Parathyroid adenoma (tissue), 2 donors: ENCODE results near the gene LAMC3.

Experiments used
- H2AFZ ChIP-seq: fragments of 300-600 bp; sonication (generic); one replicate; pipeline ENCODE4 v1.7.0; 2017; ENCODE audit warnings: antibody characterized with exemption, mild to moderate bottlenecking
- H3K27ac ChIP-seq: fragments of 300-600 bp; sonication (generic); one replicate; pipeline ENCODE4 v1.7.0; 2017
- H3K27me3 ChIP-seq: fragments of 300-600 bp; sonication (generic); one replicate; pipeline ENCODE4 v1.7.0; 2017; ENCODE audit warnings: low read length; ENCODE audit not compliant: control insufficient read depth, insufficient read depth
- H3K36me3 ChIP-seq: fragments of 300-600 bp; sonication (generic); one replicate; pipeline ENCODE4 v1.7.0; 2017; ENCODE audit warnings: low read length; ENCODE audit not compliant: control insufficient read depth, insufficient read depth
- H3K4me1 ChIP-seq: fragments of 300-600 bp; sonication (generic); one replicate; pipeline ENCODE4 v1.7.0; 2017; ENCODE audit warnings: control low read depth
- H3K4me2 ChIP-seq: fragments of 300-600 bp; sonication (generic); one replicate; pipeline ENCODE4 v1.7.0; 2017; ENCODE audit warnings: low read length
- H3K4me3 ChIP-seq: fragments of 300-600 bp; sonication (generic); one replicate; pipeline ENCODE4 v1.7.0; 2017; ENCODE audit warnings: low read depth, low read length
- H3K79me2 ChIP-seq: fragments of 300-600 bp; sonication (generic); one replicate; pipeline ENCODE4 v1.7.0; 2017; ENCODE audit warnings: control low read depth
- H3K9ac ChIP-seq: fragments of 300-600 bp; sonication (generic); one replicate; pipeline ENCODE4 v1.7.0; 2017; ENCODE audit warnings: mild to moderate bottlenecking
- H3K9me3 ChIP-seq: fragments of 300-600 bp; sonication (generic); one replicate; pipeline ENCODE4 v1.7.0; 2017; ENCODE audit warnings: low read length; ENCODE audit not compliant: control insufficient read depth
- TF ChIP-seq, protein P1 (sequence below): fragments of 300-600 bp; sonication (generic); IDR thresholded peaks from one replicate; pipeline ENCODE4 v1.7.0; 2017; ENCODE audit warnings: antibody characterized with exemption, mild to moderate bottlenecking
- donor health status: primary hyperparathyroidism.

LAMC3 gene

DNA sequence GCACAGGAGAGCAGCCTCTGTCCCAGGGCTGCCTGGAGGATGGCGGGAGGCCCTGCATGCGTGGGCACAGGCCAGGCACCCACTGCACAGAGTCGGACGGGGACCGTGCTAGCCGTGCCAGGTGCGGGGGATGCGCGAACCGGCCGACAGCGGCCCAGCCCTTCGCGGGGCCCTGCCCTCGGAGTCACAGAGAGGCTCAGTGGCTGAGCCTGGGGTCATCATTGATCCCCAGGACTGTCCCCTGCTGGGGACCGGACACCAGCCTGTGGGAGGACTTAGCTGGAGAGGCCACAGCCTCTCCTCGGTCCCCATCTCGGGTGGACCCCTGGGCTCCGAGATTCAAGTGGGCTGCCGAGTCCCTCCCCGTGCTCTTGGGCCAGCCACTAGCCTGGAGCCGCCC lies 19.1 kb upstream of the LAMC3 start:
- H3K27me3 ChIP-seq: no peaks in the 10 kb centered on the region
- TF ChIP-seq, protein P1, sequence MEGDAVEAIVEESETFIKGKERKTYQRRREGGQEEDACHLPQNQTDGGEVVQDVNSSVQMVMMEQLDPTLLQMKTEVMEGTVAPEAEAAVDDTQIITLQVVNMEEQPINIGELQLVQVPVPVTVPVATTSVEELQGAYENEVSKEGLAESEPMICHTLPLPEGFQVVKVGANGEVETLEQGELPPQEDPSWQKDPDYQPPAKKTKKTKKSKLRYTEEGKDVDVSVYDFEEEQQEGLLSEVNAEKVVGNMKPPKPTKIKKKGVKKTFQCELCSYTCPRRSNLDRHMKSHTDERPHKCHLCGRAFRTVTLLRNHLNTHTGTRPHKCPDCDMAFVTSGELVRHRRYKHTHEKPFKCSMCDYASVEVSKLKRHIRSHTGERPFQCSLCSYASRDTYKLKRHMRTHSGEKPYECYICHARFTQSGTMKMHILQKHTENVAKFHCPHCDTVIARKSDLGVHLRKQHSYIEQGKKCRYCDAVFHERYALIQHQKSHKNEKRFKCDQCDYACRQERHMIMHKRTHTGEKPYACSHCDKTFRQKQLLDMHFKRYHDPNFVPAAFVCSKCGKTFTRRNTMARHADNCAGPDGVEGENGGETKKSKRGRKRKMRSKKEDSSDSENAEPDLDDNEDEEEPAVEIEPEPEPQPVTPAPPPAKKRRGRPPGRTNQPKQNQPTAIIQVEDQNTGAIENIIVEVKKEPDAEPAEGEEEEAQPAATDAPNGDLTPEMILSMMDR: no peak

DNA sequence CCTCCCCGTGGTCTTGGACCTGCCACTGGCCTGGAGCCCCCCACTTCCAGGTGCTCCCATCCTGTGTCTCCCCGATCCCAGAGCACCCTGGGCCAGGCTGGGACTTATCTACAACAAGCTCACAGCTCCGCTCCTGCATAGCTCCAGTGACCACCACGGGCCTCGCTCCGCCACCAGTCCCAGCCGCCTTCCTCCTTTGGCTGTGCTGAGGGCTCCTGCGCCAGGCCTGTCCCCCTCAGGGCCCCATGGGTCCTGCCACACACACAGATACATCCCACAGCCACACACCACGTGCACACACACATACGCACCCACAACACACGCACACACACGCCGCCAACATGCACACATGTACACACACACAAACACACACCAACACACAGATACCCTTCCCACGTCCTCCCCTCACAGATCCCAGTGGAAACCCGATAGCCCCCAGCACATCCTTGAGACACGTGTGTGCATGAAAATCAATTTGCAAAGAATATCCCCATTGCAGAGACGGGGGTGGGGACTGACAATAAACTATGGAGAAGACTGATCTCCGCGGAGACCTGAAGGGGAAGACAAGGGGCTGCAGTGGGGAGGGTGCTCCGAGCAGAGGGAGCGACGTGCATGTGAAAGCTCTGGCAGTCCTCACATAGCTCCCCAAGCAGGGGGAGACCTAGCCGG lies 18.5 kb upstream of the LAMC3 start:
- H3K9me3 ChIP-seq: no peaks in the 10 kb centered on the region
- H3K27ac ChIP-seq: no peak overlapping the region
- no peak overlapping the region for H3K4me3 ChIP-seq
- no peaks in the 10 kb centered on the region for H3K27me3 ChIP-seq
- H2AFZ ChIP-seq: no peak overlapping the region
- TF ChIP-seq, protein P1: no peak
- no peak overlapping the region for H3K4me2 ChIP-seq
- H3K4me1 ChIP-seq: no peaks in the 10 kb centered on the region
- H3K9ac ChIP-seq: no peak overlapping the region
- H3K36me3 ChIP-seq: no peaks in the 10 kb centered on the region
- no peaks in the 10 kb centered on the region for H3K79me2 ChIP-seq

More for the DNA sequence above, 19.1 kb upstream of the LAMC3 start:
- no peaks in the 10 kb centered on the region for H3K79me2 ChIP-seq
- H3K4me3 ChIP-seq: no peak overlapping the region
- H3K36me3 ChIP-seq: no peaks in the 10 kb centered on the region
- no peak overlapping the region for H3K27ac ChIP-seq
- H3K9me3 ChIP-seq: no peaks in the 10 kb centered on the region
- no peak overlapping the region for H3K4me2 ChIP-seq
- H3K9ac ChIP-seq: no peak overlapping the region
- H2AFZ ChIP-seq: no peak overlapping the region
- no peaks in the 10 kb centered on the region for H3K4me1 ChIP-seq

DNA sequence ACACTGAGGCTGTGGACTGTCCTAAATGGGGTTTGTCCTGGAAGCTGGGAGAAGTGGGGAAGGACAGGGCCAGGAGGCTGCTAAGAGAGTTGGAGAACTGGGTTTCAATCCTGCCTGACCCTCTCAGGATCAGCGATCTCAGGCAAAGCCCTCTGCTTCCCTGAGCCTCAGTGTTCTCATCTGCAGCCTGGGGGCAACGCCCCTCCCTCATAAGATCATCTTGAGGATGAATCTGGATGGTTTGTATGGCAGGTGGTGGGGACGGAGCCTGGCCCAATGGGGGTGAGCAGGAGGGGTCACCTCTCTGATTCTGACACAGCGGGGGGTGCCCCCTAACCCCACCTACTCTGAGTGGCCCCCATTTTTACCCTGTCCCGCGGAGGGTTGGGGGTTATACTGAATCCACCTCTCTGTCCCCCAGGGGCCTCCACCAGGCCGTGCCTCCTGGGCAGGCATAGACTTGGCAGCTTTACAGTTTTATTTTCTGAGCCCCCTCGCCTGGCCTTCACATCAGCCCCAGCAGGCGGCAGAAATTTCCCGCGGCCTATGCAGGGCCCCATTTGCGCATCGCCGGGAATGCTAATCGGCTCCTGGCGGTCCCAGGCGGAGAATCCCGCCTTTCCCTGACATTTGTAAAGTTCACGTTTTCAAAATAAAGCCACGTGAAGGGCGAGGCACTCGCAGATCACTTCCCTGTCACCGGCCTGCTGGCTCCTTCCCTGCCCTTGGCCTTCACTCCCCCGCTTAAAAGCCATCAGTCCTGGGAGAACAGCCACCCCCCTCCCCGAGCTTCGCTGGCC lies 17.8 kb upstream of the LAMC3 start:
- Histone ChIP-seq H3K4me2 (no peak overlapping the region), H3K27ac (no peak overlapping the region), H3K4me1 (no peaks in the 10 kb centered on the region), H3K27me3 (no peaks in the 10 kb centered on the region), H3K36me3 (no peaks in the 10 kb centered on the region), H3K79me2 (no peaks in the 10 kb centered on the region), H3K9me3 (no peaks in the 10 kb centered on the region), H2AFZ (no peak overlapping the region), H3K9ac (no peak overlapping the region), H3K4me3 (no peak overlapping the region)
- TF ChIP-seq, protein P1: no peak

DNA sequence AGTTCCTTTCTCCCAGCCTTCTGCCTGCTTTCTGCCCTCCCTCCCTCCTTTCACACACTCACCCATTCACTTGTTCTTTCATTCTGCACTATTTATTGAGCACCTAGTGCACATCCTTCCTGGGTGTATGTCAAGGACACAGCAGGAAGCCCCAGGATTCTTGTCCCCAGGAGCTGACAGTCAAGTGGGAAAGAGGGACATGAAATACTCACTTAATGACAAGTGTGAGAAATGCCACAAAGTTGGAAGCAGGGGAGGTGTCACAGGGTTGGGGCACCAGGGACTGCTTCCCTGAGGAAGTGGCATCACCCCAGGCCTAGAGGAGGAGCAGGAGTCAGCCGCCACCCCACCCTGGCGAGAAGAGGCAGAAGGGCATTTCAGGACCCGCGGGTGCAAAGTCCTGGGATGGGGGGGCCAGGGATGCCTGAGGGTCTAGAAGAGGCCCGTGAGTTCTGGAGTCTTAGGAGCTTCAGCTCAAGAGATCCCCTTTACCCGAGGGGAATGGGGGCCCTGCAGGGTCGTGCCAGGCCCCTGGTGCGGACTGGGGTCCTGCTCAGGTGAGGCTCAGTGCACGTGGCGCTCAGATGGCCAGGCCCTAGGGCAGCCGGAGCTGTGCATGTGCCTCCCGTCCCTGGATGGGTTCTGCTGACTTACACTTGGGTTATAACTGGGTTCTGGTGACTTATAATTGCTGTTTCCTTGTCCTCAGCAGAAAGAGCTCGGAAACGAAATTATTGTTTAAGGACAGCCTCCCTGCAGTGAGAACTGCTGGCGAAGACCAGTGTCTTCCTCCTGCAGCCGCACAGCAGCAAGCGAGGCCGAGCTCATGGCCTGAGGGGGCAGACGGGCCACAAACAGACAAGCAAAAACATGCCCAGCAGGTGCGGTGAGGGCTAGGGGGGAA lies 16.9 kb upstream of the LAMC3 start:
- TF ChIP-seq, protein P1: no peak
- H3K27me3 ChIP-seq: no peaks in the 10 kb centered on the region
- H2AFZ ChIP-seq: no peak overlapping the region
- no peaks in the 10 kb centered on the region for H3K4me1 ChIP-seq
- no peaks in the 10 kb centered on the region for H3K36me3 ChIP-seq
- no peak overlapping the region for H3K9ac ChIP-seq
- no peak overlapping the region for H3K4me3 ChIP-seq
- H3K9me3 ChIP-seq: no peaks in the 10 kb centered on the region
- H3K79me2 ChIP-seq: no peaks in the 10 kb centered on the region
- H3K27ac ChIP-seq: no peak overlapping the region
- no peak overlapping the region for H3K4me2 ChIP-seq
